Measurements from ENCODE around the gene PFKFB4. TPM values are rescaled to one million over a fixed set of nuclear protein-coding genes. Genes with fewer than 3 reads are reported as not detected.

Gene PFKFB4
- total and polyA plus RNA-seq, 9 of the 15 experiments (the other 6 are each of a cell fraction or from before 2014, with no cell fraction given), result 0.92 to 56.3 (median 13.5) TPM

GRCh38 chr3:48561045-48561736, 4.6 kb upstream of the PFKFB4 start (continued):
- TF ChIP-seq, protein P1, sequence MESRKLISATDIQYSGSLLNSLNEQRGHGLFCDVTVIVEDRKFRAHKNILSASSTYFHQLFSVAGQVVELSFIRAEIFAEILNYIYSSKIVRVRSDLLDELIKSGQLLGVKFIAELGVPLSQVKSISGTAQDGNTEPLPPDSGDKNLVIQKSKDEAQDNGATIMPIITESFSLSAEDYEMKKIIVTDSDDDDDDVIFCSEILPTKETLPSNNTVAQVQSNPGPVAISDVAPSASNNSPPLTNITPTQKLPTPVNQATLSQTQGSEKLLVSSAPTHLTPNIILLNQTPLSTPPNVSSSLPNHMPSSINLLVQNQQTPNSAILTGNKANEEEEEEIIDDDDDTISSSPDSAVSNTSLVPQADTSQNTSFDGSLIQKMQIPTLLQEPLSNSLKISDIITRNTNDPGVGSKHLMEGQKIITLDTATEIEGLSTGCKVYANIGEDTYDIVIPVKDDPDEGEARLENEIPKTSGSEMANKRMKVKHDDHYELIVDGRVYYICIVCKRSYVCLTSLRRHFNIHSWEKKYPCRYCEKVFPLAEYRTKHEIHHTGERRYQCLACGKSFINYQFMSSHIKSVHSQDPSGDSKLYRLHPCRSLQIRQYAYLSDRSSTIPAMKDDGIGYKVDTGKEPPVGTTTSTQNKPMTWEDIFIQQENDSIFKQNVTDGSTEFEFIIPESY (CRISPR knock-in tag; IDR thresholded peaks at IDR 0.05), result peak; percentile 82; the same call in 1 of the 2 replicates
- TF ChIP-seq ZNF512 (tag; IDR thresholded peaks at IDR 0.05) (no peak), RBBP5 (IDR thresholded peaks at IDR 0.05; ENCODE audit: borderline replicate concordance, insufficient read depth, low read length, poor library complexity, severe bottlenecking) (no peak), ZNF561 (CRISPR knock-in tag; conservative IDR thresholded peaks at IDR 0.05) (no peak), MCM7 (IDR thresholded peaks at IDR 0.05) (no peak), SIRT6 (IDR thresholded peaks at IDR 0.05; ENCODE audit: low read depth, low read length) (no peak), POU5F1 (IDR thresholded peaks at IDR 0.05; ENCODE audit: borderline replicate concordance, low read depth, low read length, partially characterized antibody) (no peak), THRB (CRISPR knock-in tag; conservative IDR thresholded peaks at IDR 0.05) (no peak), ZNF507 (tag; conservative IDR thresholded peaks at IDR 0.05) (no peak), CCAR2 (IDR thresholded peaks at IDR 0.05; ENCODE audit: low read depth, low read length) (no peak), ZNF740 (CRISPR knock-in tag; IDR thresholded peaks at IDR 0.05) (no peak), ZNF740 (tag; IDR thresholded peaks at IDR 0.05) (no peak), ZBTB7A (IDR thresholded peaks at IDR 0.05; ENCODE audit: borderline replicate concordance, control insufficient read depth, low read depth, low read length) (peak; percentile 19; the same call in 1 of the 2 replicates), BRD9 (IDR thresholded peaks at IDR 0.05; ENCODE audit: low read depth, partially characterized antibody) (no peak), POLR2B (IDR thresholded peaks at IDR 0.05; ENCODE audit: low read depth, partially characterized antibody) (no peak)
- TF ChIP-seq, protein P2, sequence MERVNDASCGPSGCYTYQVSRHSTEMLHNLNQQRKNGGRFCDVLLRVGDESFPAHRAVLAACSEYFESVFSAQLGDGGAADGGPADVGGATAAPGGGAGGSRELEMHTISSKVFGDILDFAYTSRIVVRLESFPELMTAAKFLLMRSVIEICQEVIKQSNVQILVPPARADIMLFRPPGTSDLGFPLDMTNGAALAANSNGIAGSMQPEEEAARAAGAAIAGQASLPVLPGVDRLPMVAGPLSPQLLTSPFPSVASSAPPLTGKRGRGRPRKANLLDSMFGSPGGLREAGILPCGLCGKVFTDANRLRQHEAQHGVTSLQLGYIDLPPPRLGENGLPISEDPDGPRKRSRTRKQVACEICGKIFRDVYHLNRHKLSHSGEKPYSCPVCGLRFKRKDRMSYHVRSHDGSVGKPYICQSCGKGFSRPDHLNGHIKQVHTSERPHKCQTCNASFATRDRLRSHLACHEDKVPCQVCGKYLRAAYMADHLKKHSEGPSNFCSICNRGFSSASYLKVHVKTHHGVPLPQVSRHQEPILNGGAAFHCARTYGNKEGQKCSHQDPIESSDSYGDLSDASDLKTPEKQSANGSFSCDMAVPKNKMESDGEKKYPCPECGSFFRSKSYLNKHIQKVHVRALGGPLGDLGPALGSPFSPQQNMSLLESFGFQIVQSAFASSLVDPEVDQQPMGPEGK (CRISPR knock-in tag; IDR thresholded peaks at IDR 0.05; ENCODE audit: borderline replicate concordance), result no peak

All from K562 (cell line).